GM21737 (cell line): ENCODE measurements around the gene ZNF827.

Source experiments
- ATAC-seq: cut with Tn5 transposase; IDR thresholded peaks from one replicate; pipeline ENCODE4 v1.9.1; 2021; ENCODE audit warnings: mild to moderate bottlenecking, moderate library complexity; ENCODE audit not compliant: unreplicated experiment

The ZNF827 gene

GRCh38 chr4:145895056-145895455 is 43.6 kb downstream of the ZNF827 start:
- no peak for ATAC-seq

GRCh38 chr4:145891958-145892357 is 46.7 kb downstream of the ZNF827 start:
- ATAC-seq, result no peak

- no peak for ATAC-seq
Measured at GRCh38 chr4:145890689-145891088, 47.9 kb downstream of the ZNF827 start.

GRCh38 chr4:145888393-145888792 is 50.2 kb downstream of the ZNF827 start:
- ATAC-seq, result no peak

GRCh38 chr4:145887241-145887991 is 51.2 kb downstream of the ZNF827 start:
- ATAC-seq, result peak; percentile 37

- no peak for ATAC-seq
Measured at GRCh38 chr4:145886871-145887240, 51.8 kb downstream of the ZNF827 start.

DNA sequence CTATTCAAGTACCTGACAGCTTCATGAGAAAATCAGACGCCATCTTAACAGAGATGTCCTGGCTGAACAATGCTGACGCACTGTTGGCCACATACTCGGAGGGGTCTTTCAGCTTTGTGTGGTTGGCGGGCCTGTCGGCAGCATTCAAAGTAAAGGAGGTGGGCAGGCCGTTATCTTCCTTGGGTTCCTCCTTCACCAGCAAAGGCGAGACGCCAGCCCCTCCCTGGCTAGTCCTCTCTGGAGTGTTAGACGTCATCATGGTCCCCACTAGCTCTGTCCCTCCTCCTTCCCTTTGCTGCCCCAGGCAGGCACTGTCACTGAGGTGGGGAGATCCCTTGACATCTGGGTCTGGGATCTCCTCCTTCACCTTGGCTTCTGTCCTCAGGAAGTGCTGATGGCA is 53.0 kb downstream of the ZNF827 start:
- ATAC-seq, result no peak

GRCh38 chr4:145884775-145885174 is 53.8 kb downstream of the ZNF827 start:
- ATAC-seq, result no peak

- ATAC-seq, result no peak
Measured at GRCh38 chr4:145883101-145883694, 55.4 kb downstream of the ZNF827 start.

- ATAC-seq, result no peak
Measured at GRCh38 chr4:145882604-145883003, 56.0 kb downstream of the ZNF827 start.

GRCh38 chr4:145881989-145882388 is 56.6 kb downstream of the ZNF827 start:
- ATAC-seq, result peak; percentile 55

DNA sequence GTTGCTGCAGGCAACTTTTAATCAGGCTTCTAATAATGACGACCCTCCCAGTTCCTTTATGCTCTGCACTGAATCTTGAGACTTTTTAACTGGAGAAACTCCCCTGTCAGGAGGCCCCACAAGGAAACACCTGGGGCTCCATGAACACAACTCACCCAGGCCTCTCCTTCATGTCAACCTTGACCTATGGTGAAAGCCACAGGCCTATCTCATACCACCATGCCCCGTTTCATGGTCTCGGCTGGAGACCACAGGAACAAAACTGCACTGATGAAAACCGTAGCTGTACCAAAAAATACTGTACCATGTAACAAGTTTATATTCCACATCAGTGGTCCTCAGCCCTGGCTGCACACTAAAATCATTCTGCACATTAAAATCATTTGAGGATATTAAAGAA is 57.0 kb downstream of the ZNF827 start:
- peak; percentile 53 for ATAC-seq

- no peak for ATAC-seq
Measured at GRCh38 chr4:145880355-145880960, 58.2 kb downstream of the ZNF827 start.

DNA sequence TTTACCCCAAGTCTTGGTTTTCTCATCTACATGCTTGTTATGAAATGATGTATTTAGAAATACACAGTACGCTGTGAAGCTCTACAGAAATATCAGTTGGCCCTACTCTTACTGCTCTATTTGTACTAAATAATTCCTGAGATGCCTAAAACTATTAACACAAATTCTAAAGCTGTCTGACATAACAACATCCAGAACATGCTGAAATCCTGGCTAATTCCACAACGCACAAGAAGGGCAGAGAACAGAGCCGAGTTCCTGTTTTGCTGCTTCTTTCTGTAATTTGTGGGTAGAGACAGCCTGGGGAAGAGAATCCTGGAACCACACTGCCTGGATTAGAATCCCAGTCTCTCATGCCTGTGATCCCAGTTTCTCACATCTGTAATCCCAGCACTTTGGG is 59.0 kb downstream of the ZNF827 start:
- ATAC-seq, result no peak

- no peak for ATAC-seq
Measured at GRCh38 chr4:145878501-145879435, 59.9 kb downstream of the ZNF827 start.

DNA sequence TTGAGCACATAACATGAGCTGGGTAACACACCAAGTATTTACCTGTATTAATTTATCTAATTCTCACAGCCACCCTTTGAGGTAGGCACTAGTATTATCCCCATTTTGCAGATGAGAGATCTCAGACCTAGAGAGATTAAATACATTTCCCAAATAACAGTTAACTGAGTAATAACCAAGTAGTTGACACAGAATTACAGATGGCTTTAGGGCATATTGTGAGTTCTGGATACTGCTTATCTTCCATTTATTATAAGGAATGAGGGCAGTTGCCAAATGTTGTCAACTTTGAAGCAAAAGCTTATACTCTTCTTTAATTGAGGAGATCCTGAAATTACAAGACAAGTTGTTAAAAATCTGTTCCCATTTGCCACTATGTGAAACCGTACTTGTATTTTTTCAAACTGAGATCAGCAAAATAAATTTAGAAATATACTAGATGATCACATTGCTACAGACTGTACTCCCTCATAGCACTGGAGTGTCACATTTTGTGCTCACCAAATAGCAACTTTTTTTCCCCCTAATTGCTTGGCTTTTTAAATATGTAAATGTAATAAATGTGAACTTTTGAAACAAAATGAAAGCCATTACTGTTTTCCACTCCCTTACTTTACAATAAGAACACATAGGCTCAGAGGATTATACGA is 62.0 kb downstream of the ZNF827 start:
- ATAC-seq, result no peak

- no peak for ATAC-seq
Measured at GRCh38 chr4:145873901-145874300, 64.7 kb downstream of the ZNF827 start.

- no peak for ATAC-seq
Measured at GRCh38 chr4:145871209-145871608, 67.4 kb downstream of the ZNF827 start.

- no peak for ATAC-seq
Measured at GRCh38 chr4:145870155-145871020, 68.2 kb downstream of the ZNF827 start.
